A549 (cell line): Measurements from ENCODE around the gene SMCR8. TPM values are rescaled to one million over a fixed set of nuclear protein-coding genes. Genes with fewer than 3 reads are reported as not detected.

Source experiments
- ATAC-seq, 2 experiments: fragments of 200-7000 bp in 1 of 2; fragments of >200 bp in 1 of 2; cut with Nextera tagmentation in 1 of 2; cut with Tn5 transposase in 1 of 2; 3 replicates each; pipeline versions ENCODE4 v1.8.0 to v1.9.1; 2018 to 2020; ENCODE audit warnings: mild to moderate bottlenecking in 1 of 2, moderate library complexity in 1 of 2
- CTCF ChIA-PET: fragments of 300-600 bp; sonication (Branson Sonifier 250); formaldehyde crosslinking; extraction: SDS; loops from one replicate; lab custom pipeline; 2021; ENCODE audit warnings: antibody characterized with exemption, inconsistent platforms; lab: Yijun Ruan, JAX
- POLR2A ChIA-PET: fragments of 350-600 bp; formaldehyde crosslinking; extraction: SDS; loops from one replicate; lab custom pipeline; 2021; ENCODE audit warnings: antibody characterized with exemption, inconsistent platforms; lab: Yijun Ruan, JAX
- DNase-seq, 2 experiments: peaks; one replicate each; pipeline versions ENCODE4 v3.0.0 to v3.0.0-alpha.2; 2011 to 2016; ENCODE audit warnings: low read depth in 1 of 2, low spot score in 1 of 2
- FAIRE-seq: peaks from 2 replicates; lab custom pipeline; 2011; peaks lifted over from hg19 to GRCh38; lab: Jason Lieb, UNC
- H3K27ac ChIP-seq, 2 experiments: fragments of >200 bp; sonication (Bioruptor Twin); formaldehyde crosslinking; 3 replicates each; pipeline ENCODE4 v1.5.1; 2016 to 2017
- H3K4me1 ChIP-seq: fragments of >200 bp; sonication (Bioruptor Twin); formaldehyde crosslinking; 3 replicates; pipeline ENCODE4 v1.6.1; 2016
- H3K4me2 ChIP-seq: fragments of >200 bp; sonication (Bioruptor Twin); formaldehyde crosslinking; 3 replicates; pipeline ENCODE4 v1.6.1; 2016
- H3K4me3 ChIP-seq: fragments of >200 bp; sonication (Bioruptor Twin); formaldehyde crosslinking; 3 replicates; pipeline ENCODE4 v1.5.1; 2016
- H3K9me3 ChIP-seq: fragments of >200 bp; sonication (Bioruptor Twin); formaldehyde crosslinking; 3 replicates; pipeline ENCODE4 v1.6.1; 2016
- CBX2 ChIP-seq: fragments of 200-600 bp; sonication (generic); IDR thresholded peaks from 2 replicates; pipeline ENCODE4 v1.6.1; 2016; ENCODE audit warnings: low read depth, mild to moderate bottlenecking, borderline replicate concordance
- CBX8 ChIP-seq: fragments of 200-600 bp; sonication (generic); IDR thresholded peaks from 2 replicates; pipeline ENCODE4 v1.6.1; 2016
- CEBPB ChIP-seq, 2 experiments: fragments of >200 bp in 1 of 2; sonication (Bioruptor Twin) in 1 of 2; formaldehyde crosslinking in 1 of 2; IDR thresholded peaks; 2 replicates each; pipeline ENCODE4 v1.6.1; 2012 to 2016
- CHD2 ChIP-seq: fragments of 150-350 bp; IDR thresholded peaks from 2 replicates; pipeline ENCODE4 v1.6.1; 2014; ENCODE audit warnings: low read length; ENCODE audit not compliant: partially characterized antibody
- FOSL2 ChIP-seq, 2 experiments: fragments of 450-650 bp in 1 of 2; fragments of >200 bp in 1 of 2; sonication (Bioruptor Twin) in 1 of 2; formaldehyde crosslinking; IDR thresholded peaks; 2 replicates each; pipeline versions ENCODE4 v1.5.0 to v1.6.1; 2016 to 2020; ENCODE audit warnings: mild to moderate bottlenecking in 1 of 2, moderate library complexity in 1 of 2
- HOXB5 ChIP-seq: fragments of 250-450 bp; sonication (Bioruptor Pico); IDR thresholded peaks from 2 replicates; pipeline ENCODE4 v1.5.0; 2020; ENCODE audit warnings: mild to moderate bottlenecking, moderate library complexity
- JUN ChIP-seq, 2 experiments: fragments of >200 bp; sonication (Bioruptor Twin); formaldehyde crosslinking; IDR thresholded peaks; 2 replicates in 1 of 2; 3 replicates in 1 of 2; pipeline ENCODE4 v1.6.1; 2016 to 2017
- PHF8 ChIP-seq: fragments of 200-600 bp; sonication (generic); IDR thresholded peaks from 2 replicates; pipeline ENCODE4 v1.6.1; 2016; ENCODE audit warnings: low read depth, mild to moderate bottlenecking, antibody characterized with exemption, moderate library complexity, borderline replicate concordance
- POLR2AphosphoS2 ChIP-seq: conservative IDR thresholded peaks from 2 replicates; pipeline ENCODE4 v1.6.1; 2012; ENCODE audit warnings: low read length, improper control_type of control experiment, inconsistent platforms
- RARB ChIP-seq: fragments of 250-450 bp; sonication (Bioruptor Pico); IDR thresholded peaks from 2 replicates; pipeline ENCODE4 v1.8.0; 2021; ENCODE audit warnings: mild to moderate bottlenecking, moderate library complexity
- RFX5 ChIP-seq: fragments of 450-650 bp; IDR thresholded peaks from 2 replicates; pipeline ENCODE4 v1.7.1; 2014; ENCODE audit warnings: antibody characterized with exemption, mild to moderate bottlenecking, moderate library complexity
- RNF2 ChIP-seq: fragments of 200-600 bp; sonication (generic); IDR thresholded peaks from 2 replicates; pipeline ENCODE4 v1.6.1; 2016; ENCODE audit warnings: low read depth, mild to moderate bottlenecking, antibody characterized with exemption, moderate library complexity, borderline replicate concordance
- TP53 ChIP-seq: fragments of 250-450 bp; sonication (Bioruptor Pico); IDR thresholded peaks from 2 replicates; pipeline ENCODE4 v1.5.0; 2021; ENCODE audit warnings: mild to moderate bottlenecking, moderate library complexity
- ZC3H11A ChIP-seq: fragments of 450-650 bp; IDR thresholded peaks from 2 replicates; pipeline ENCODE4 v1.6.1; 2014; ENCODE audit warnings: antibody characterized with exemption, mild to moderate bottlenecking
- ZSCAN20 ChIP-seq: fragments of 250-450 bp; sonication (Bioruptor Pico); IDR thresholded peaks from 2 replicates; pipeline ENCODE4 v1.8.0; 2022; ENCODE audit warnings: mild to moderate bottlenecking, moderate library complexity
- WGBS: methylation state at CpG from one replicate; pipeline ENCODE4 v1.1.6; 2017; ENCODE audit errors: missing lambda C conversion rate; 5-methylcytosine and 5-hydroxymethylcytosine counted together
- polyA plus RNA-seq, 4 experiments: library from polyadenylated mRNA; depleted of rRNA in 3 of 4; stranded (reverse); fragments of >200 nt; fragmentation: RNase III in 1 of 4; extraction: RNeasy Plus Mini Kit Qiagen cat#74134 plus additional on column Dnase treatment in 1 of 4; gene quantifications; 2 replicates in 3 of 4; 3 replicates in 1 of 4; pipeline ENCODE4 v1.2.3, GENCODE V29; 2011 to 2017
- TF ChIP-seq, protein P1 (sequence below): IDR thresholded peaks from 2 replicates; pipeline ENCODE4 v1.6.1; 2012
- TF ChIP-seq, protein P2 (sequence below): fragments of 150-350 bp; IDR thresholded peaks from 2 replicates; pipeline ENCODE4 v1.6.1; 2014; ENCODE audit warnings: low read depth, mild to moderate bottlenecking, low read length
- TF ChIP-seq, protein P3 (sequence below): fragments of >200 bp; sonication (Bioruptor Twin); formaldehyde crosslinking; IDR thresholded peaks from 3 replicates; pipeline ENCODE4 v1.5.1; 2016
- TF ChIP-seq, protein P4 (sequence below): IDR thresholded peaks from 2 replicates; pipeline ENCODE4 v1.6.1; 2012

SMCR8 gene
- polyA plus RNA-seq, 2 of the 4 experiments (the other 2 are of a cell fraction), result 12.3 to 15.8 TPM

DNA sequence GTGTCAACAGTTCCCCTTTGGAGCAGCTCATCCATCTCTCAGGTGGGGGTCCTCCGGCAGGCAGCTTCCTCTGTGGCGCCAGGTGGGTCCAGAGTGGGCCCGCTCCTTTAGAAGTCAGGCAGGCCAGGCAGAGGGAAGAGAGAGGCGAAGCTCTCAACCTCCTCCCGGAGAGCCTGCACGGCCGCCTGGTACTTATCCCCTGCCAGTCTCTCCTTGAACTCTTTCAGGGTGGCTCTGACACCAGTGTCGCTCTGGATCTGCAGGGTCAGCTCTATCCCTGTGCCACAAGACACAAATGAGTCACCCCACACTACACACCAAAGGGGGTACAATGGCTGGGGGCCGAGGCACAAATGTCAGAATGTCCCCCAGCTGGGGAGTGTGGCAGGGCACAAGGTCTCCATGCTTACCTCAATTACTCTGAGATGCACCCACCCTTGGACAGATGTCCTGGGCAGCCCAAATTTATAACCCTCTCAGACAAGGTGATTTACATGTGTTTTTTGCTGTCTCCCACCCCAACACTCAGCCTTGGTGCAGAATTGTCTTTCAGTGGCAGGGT lies 13.6 kb downstream of the SMCR8 start:
- Histone ChIP-seq H3K4me2 (no peak overlapping the region), H3K27ac (no peak overlapping the region), H3K4me3 (no peak overlapping the region), H3K4me1 (no peaks in the 10 kb centered on the region), H3K9me3 (no peaks in the 10 kb centered on the region)
- ChIA-PET POLR2A (no interaction called here), CTCF (interaction anchor here (1.3 to 2.7 kb wide), 2 partner anchors 8 to 11 kb away, joined by 3 to 15 read pairs; no protein-coding TSS in a partner anchor)
- WGBS, result 90% methylated on average over 9 of the region's 9 CpGs
- ATAC-seq (no peak), DNase-seq (no peak), FAIRE-seq (no peak)
- TF ChIP-seq POLR2AphosphoS2 (peak; percentile 5; the same call in 1 of the 2 replicates), RNF2 (no peak), ZSCAN20 (CRISPR knock-in tag) (no peak), JUN (IDR thresholded peaks at IDR 0.05) (no peak)

DNA sequence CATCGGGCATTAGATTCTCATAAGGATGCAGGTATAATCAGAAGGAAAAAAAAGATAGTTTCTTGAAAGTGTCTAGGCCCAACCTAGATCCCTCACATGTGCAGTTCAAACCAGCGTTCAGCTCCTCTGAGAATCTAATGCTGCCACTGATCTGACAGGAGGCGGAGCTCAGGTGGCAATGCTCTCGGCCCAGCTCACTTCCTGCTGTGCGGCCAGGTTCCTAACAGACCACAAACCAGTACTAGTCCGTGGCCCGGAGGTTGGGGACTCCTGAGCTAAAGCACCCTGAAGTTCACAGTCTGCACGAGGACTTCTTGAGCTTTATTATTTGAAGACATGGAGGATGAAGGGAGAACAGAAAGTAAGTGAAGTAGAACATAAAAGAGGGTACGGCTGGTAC lies 16.8 kb downstream of the SMCR8 start:
- ATAC-seq, result no peak
- DNase-seq, result no peak
- Histone ChIP-seq H3K4me3 (no peak overlapping the region), H3K4me2 (no peak overlapping the region), H3K4me1 (no peaks in the 10 kb centered on the region), H3K27ac (no peak overlapping the region), H3K9me3 (no peaks in the 10 kb centered on the region)
- no peak for FAIRE-seq
- CTCF ChIA-PET, result interaction anchor here (0.7 to 2.4 kb wide), 4 partner anchors 10 to 58 kb away, joined by 3 to 10 read pairs (median 4); no protein-coding TSS in a partner anchor
- WGBS, result 90% methylated on average over 9 of the region's 9 CpGs
- TF ChIP-seq, protein P1, sequence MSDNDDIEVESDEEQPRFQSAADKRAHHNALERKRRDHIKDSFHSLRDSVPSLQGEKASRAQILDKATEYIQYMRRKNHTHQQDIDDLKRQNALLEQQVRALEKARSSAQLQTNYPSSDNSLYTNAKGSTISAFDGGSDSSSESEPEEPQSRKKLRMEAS, result no peak
- TF ChIP-seq CHD2, result no peak
- no peak for TF ChIP-seq CBX2
- no peak for TF ChIP-seq RFX5
- TF ChIP-seq, protein P2, sequence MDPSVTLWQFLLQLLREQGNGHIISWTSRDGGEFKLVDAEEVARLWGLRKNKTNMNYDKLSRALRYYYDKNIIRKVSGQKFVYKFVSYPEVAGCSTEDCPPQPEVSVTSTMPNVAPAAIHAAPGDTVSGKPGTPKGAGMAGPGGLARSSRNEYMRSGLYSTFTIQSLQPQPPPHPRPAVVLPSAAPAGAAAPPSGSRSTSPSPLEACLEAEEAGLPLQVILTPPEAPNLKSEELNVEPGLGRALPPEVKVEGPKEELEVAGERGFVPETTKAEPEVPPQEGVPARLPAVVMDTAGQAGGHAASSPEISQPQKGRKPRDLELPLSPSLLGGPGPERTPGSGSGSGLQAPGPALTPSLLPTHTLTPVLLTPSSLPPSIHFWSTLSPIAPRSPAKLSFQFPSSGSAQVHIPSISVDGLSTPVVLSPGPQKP, result no peak
- TF ChIP-seq TP53 (CRISPR knock-in tag), result no peak
- TF ChIP-seq, protein P3, sequence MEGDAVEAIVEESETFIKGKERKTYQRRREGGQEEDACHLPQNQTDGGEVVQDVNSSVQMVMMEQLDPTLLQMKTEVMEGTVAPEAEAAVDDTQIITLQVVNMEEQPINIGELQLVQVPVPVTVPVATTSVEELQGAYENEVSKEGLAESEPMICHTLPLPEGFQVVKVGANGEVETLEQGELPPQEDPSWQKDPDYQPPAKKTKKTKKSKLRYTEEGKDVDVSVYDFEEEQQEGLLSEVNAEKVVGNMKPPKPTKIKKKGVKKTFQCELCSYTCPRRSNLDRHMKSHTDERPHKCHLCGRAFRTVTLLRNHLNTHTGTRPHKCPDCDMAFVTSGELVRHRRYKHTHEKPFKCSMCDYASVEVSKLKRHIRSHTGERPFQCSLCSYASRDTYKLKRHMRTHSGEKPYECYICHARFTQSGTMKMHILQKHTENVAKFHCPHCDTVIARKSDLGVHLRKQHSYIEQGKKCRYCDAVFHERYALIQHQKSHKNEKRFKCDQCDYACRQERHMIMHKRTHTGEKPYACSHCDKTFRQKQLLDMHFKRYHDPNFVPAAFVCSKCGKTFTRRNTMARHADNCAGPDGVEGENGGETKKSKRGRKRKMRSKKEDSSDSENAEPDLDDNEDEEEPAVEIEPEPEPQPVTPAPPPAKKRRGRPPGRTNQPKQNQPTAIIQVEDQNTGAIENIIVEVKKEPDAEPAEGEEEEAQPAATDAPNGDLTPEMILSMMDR, result no peak
- TF ChIP-seq, protein P4, sequence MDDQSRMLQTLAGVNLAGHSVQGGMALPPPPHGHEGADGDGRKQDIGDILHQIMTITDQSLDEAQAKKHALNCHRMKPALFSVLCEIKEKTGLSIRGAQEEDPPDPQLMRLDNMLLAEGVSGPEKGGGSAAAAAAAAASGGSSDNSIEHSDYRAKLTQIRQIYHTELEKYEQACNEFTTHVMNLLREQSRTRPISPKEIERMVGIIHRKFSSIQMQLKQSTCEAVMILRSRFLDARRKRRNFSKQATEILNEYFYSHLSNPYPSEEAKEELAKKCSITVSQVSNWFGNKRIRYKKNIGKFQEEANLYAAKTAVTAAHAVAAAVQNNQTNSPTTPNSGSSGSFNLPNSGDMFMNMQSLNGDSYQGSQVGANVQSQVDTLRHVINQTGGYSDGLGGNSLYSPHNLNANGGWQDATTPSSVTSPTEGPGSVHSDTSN, result no peak
- TF ChIP-seq PHF8, result no peak
- no peak for TF ChIP-seq RNF2
- TF ChIP-seq ZC3H11A, result no peak
- no peak for TF ChIP-seq CEBPB (IDR thresholded peaks at IDR 0.05)
- no peak for TF ChIP-seq CBX8
- TF ChIP-seq RARB (CRISPR knock-in tag), result no peak
- TF ChIP-seq HOXB5 (CRISPR knock-in tag), result no peak
- TF ChIP-seq FOSL2 (IDR thresholded peaks at IDR 0.05), result no peak
- TF ChIP-seq FOSL2 (CRISPR knock-in tag; IDR thresholded peaks at IDR 0.05), result no peak
- POLR2A ChIA-PET, result no interaction called here
